HepG2 (cell line): Measurements from ENCODE around the gene RPL41. TPM values are rescaled to one million over a fixed set of nuclear protein-coding genes. Genes with fewer than 3 reads are reported as not detected.

Experiments
- AHR ChIP-seq: IDR thresholded peaks from 2 replicates; pipeline ENCODE4 v1.6.1; 2018; ENCODE audit warnings: missing genetic modification reagents, missing compliant biosample characterization
- BHLHE40 ChIP-seq: IDR thresholded peaks from 2 replicates; pipeline ENCODE4 v1.6.1; 2011; ENCODE audit warnings: low read length, improper control_type of control experiment
- CBX2 ChIP-seq, 2 experiments: fragments of 200-600 bp in 1 of 2; sonication (generic); formaldehyde crosslinking in 1 of 2; IDR thresholded peaks; 2 replicates each; pipeline versions ENCODE4 v1.7.0 to v1.8.1; 2018 to 2022; ENCODE audit warnings: low read depth in 2 of 2, low read length in 1 of 2, mild to moderate bottlenecking in 1 of 2, missing genetic modification reagents in 1 of 2
- LCORL ChIP-seq, 2 experiments: fragments of 450-650 bp in 1 of 2; sonication (generic) in 1 of 2; formaldehyde crosslinking in 1 of 2; IDR thresholded peaks; 2 replicates each; pipeline versions ENCODE4 v1.5.0 to v1.6.1; 2017 to 2020; ENCODE audit warnings: antibody characterized with exemption in 1 of 2, missing genetic modification reagents in 1 of 2
- MAFF ChIP-seq: IDR thresholded peaks from 2 replicates; pipeline ENCODE4 v1.6.1; 2011; ENCODE audit warnings: low read depth, low read length, improper control_type of control experiment
- SAFB2 ChIP-seq: sonication (generic); formaldehyde crosslinking; IDR thresholded peaks from 2 replicates; pipeline ENCODE4 v1.5.1; 2020; ENCODE audit warnings: missing genetic modification reagents, low read depth, mild to moderate bottlenecking, borderline replicate concordance
- TRIM24 ChIP-seq: sonication (generic); formaldehyde crosslinking; IDR thresholded peaks from 2 replicates; pipeline ENCODE4 v1.8.0; 2022; ENCODE audit warnings: mild to moderate bottlenecking, missing genetic modification reagents
- ZMYM3 ChIP-seq: sonication (generic); formaldehyde crosslinking; IDR thresholded peaks from 2 replicates; pipeline ENCODE4 v1.5.1; 2020; ENCODE audit warnings: mild to moderate bottlenecking, missing genetic modification reagents
- ZNF251 ChIP-seq: sonication (generic); formaldehyde crosslinking; IDR thresholded peaks from 2 replicates; pipeline ENCODE4 v1.9.0; 2021; ENCODE audit warnings: mild to moderate bottlenecking, missing genetic modification reagents
- ZNF326 ChIP-seq: sonication (generic); formaldehyde crosslinking; IDR thresholded peaks from 2 replicates; pipeline ENCODE4 v1.4.0; 2020; ENCODE audit warnings: missing genetic modification reagents, borderline replicate concordance
- ZNF331 ChIP-seq: sonication (generic); formaldehyde crosslinking; IDR thresholded peaks from 2 replicates; pipeline ENCODE4 v1.4.0; 2020; ENCODE audit warnings: missing genetic modification reagents
- ZNF446 ChIP-seq: sonication (generic); formaldehyde crosslinking; IDR thresholded peaks from 2 replicates; pipeline ENCODE4 v1.5.0; 2020; ENCODE audit warnings: mild to moderate bottlenecking, missing genetic modification reagents
- ZNF556 ChIP-seq: sonication (generic); formaldehyde crosslinking; IDR thresholded peaks from 2 replicates; pipeline ENCODE4 v1.4.0; 2020; ENCODE audit warnings: mild to moderate bottlenecking, missing genetic modification reagents, borderline replicate concordance
- ZNF841 ChIP-seq: sonication (generic); formaldehyde crosslinking; IDR thresholded peaks from 2 replicates; pipeline ENCODE4 v1.8.1; 2023; ENCODE audit warnings: missing genetic modification reagents, borderline replicate concordance
- polyA plus RNA-seq, 8 experiments: library from polyadenylated mRNA; depleted of rRNA in 3 of 8; stranded (reverse) in 7 of 8; unstranded in 1 of 8; fragments of >200 nt; fragmentation: Illumina TruSeq in 4 of 8; extraction: Trizol in 4 of 8; gene quantifications; 2 replicates each; pipeline versions ENCODE4 v1.2.1 to v1.2.3, GENCODE V29; 2011 to 2016; ENCODE audit warnings: low read depth in 4 of 8, missing spikeins in 1 of 8, mixed read lengths in 1 of 8; ENCODE audit not compliant: insufficient read depth in 1 of 8
- total RNA-seq, 5 experiments: library from RNA; depleted of rRNA; stranded (reverse); fragments of >200 nt; fragmentation: Illumina TruSeq; extraction: Trizol; gene quantifications; 2 replicates each; pipeline ENCODE4 v1.2.3, GENCODE V29; 2016; ENCODE audit warnings: low read depth in 1 of 5
- TF ChIP-seq, protein P1 (sequence below): sonication (generic); formaldehyde crosslinking; IDR thresholded peaks from 2 replicates; pipeline ENCODE4 v1.4.0; 2020; ENCODE audit warnings: missing genetic modification reagents
- TF ChIP-seq, protein P2 (sequence below): sonication (generic); formaldehyde crosslinking; IDR thresholded peaks from 2 replicates; pipeline ENCODE4 v1.5.0; 2020; ENCODE audit warnings: missing genetic modification reagents, mild to moderate bottlenecking, borderline replicate concordance
- TF ChIP-seq, protein P3 (sequence below): sonication (generic); formaldehyde crosslinking; IDR thresholded peaks from 2 replicates; pipeline ENCODE4 v1.4.0; 2020; ENCODE audit warnings: missing genetic modification reagents; ENCODE audit errors: not compliant biosample characterization
- TF ChIP-seq, protein P4 (sequence below): sonication (generic); formaldehyde crosslinking; IDR thresholded peaks from 2 replicates; pipeline ENCODE4 v1.4.0; 2020; ENCODE audit warnings: missing genetic modification reagents, borderline replicate concordance
- TF ChIP-seq, protein P5 (sequence below): sonication (generic); formaldehyde crosslinking; conservative IDR thresholded peaks from 2 replicates; pipeline ENCODE4 v1.4.0; 2020; ENCODE audit warnings: missing genetic modification reagents
- TF ChIP-seq, protein P6 (sequence below): sonication (generic); formaldehyde crosslinking; IDR thresholded peaks from 2 replicates; pipeline ENCODE4 v1.4.0; 2020; ENCODE audit warnings: missing genetic modification reagents

RPL41 gene
- total and polyA plus RNA-seq, 2 of the 13 experiments (the other 11 are each of a cell fraction or from before 2014, with no cell fraction given) = 4,012 to 7,670 TPM

DNA sequence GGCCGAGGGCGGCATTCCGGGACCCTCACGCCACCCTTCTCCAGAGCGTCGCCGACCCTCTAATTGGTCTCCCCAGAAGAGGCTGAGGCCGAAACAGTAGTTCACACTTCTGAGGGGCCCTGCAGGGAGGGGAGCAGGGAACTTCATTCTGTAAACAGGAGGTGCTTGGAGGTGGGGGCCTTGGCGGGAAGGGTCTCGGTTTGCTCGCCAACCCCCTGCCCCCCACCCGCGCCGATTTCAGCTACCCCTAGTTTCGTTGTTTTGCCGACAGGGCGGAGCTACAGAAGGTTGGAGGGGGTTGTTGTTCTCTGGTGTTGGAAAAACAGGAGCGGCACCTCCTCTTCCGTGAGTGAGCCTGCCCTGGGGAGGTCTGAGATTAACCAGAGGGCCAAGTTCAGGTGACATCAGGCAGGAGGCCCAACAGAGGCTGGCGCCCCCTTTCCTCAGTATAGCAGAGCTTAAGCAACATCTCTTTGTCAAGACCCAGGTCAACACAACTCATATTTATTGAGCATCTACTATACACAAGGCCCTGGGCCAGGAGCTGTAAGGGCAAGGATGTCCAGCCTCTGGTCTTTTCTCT is 35.8 kb upstream of the RPL41 start (continued):
- TF ChIP-seq CBX2 (IDR thresholded peaks at IDR 0.05; ENCODE audit: low read depth, low read length) = no peak
- TF ChIP-seq CBX2 (CRISPR knock-in tag; IDR thresholded peaks at IDR 0.05; ENCODE audit: low read depth) = no peak; the same call in 1 of the 2 replicates
- TF ChIP-seq SAFB2 = no peak
- peak; percentile 39; the same call in 1 of the 2 replicates for TF ChIP-seq ZNF556
- TF ChIP-seq, protein P1, sequence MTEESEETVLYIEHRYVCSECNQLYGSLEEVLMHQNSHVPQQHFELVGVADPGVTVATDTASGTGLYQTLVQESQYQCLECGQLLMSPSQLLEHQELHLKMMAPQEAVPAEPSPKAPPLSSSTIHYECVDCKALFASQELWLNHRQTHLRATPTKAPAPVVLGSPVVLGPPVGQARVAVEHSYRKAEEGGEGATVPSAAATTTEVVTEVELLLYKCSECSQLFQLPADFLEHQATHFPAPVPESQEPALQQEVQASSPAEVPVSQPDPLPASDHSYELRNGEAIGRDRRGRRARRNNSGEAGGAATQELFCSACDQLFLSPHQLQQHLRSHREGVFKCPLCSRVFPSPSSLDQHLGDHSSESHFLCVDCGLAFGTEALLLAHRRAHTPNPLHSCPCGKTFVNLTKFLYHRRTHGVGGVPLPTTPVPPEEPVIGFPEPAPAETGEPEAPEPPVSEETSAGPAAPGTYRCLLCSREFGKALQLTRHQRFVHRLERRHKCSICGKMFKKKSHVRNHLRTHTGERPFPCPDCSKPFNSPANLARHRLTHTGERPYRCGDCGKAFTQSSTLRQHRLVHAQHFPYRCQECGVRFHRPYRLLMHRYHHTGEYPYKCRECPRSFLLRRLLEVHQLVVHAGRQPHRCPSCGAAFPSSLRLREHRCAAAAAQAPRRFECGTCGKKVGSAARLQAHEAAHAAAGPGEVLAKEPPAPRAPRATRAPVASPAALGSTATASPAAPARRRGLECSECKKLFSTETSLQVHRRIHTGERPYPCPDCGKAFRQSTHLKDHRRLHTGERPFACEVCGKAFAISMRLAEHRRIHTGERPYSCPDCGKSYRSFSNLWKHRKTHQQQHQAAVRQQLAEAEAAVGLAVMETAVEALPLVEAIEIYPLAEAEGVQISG (CRISPR knock-in tag) = peak; percentile 68
- no peak for TF ChIP-seq ZNF251
- TF ChIP-seq, protein P2, sequence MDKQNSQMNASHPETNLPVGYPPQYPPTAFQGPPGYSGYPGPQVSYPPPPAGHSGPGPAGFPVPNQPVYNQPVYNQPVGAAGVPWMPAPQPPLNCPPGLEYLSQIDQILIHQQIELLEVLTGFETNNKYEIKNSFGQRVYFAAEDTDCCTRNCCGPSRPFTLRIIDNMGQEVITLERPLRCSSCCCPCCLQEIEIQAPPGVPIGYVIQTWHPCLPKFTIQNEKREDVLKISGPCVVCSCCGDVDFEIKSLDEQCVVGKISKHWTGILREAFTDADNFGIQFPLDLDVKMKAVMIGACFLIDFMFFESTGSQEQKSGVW (CRISPR knock-in tag) = no peak
- TF ChIP-seq AHR (CRISPR knock-in tag) = no peak
- no peak for TF ChIP-seq LCORL (IDR thresholded peaks at IDR 0.05)
- TF ChIP-seq LCORL (CRISPR knock-in tag; IDR thresholded peaks at IDR 0.05) = peak; percentile 15
- no peak for TF ChIP-seq ZNF326 (CRISPR knock-in tag)
- no peak for TF ChIP-seq ZNF446 (CRISPR knock-in tag)
- TF ChIP-seq, protein P3, sequence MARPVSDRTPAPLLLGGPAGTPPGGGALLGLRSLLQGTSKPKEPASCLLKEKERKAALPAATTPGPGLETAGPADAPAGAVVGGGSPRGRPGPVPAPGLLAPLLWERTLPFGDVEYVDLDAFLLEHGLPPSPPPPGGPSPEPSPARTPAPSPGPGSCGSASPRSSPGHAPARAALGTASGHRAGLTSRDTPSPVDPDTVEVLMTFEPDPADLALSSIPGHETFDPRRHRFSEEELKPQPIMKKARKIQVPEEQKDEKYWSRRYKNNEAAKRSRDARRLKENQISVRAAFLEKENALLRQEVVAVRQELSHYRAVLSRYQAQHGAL (CRISPR knock-in tag) = no peak
- peak; percentile 55 for TF ChIP-seq ZNF331 (CRISPR knock-in tag)
- TF ChIP-seq BHLHE40 = no peak
- TF ChIP-seq, protein P4, sequence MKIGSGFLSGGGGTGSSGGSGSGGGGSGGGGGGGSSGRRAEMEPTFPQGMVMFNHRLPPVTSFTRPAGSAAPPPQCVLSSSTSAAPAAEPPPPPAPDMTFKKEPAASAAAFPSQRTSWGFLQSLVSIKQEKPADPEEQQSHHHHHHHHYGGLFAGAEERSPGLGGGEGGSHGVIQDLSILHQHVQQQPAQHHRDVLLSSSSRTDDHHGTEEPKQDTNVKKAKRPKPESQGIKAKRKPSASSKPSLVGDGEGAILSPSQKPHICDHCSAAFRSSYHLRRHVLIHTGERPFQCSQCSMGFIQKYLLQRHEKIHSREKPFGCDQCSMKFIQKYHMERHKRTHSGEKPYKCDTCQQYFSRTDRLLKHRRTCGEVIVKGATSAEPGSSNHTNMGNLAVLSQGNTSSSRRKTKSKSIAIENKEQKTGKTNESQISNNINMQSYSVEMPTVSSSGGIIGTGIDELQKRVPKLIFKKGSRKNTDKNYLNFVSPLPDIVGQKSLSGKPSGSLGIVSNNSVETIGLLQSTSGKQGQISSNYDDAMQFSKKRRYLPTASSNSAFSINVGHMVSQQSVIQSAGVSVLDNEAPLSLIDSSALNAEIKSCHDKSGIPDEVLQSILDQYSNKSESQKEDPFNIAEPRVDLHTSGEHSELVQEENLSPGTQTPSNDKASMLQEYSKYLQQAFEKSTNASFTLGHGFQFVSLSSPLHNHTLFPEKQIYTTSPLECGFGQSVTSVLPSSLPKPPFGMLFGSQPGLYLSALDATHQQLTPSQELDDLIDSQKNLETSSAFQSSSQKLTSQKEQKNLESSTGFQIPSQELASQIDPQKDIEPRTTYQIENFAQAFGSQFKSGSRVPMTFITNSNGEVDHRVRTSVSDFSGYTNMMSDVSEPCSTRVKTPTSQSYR (CRISPR knock-in tag) = peak; percentile 66; the same call in 1 of the 2 replicates
- TF ChIP-seq, protein P5, sequence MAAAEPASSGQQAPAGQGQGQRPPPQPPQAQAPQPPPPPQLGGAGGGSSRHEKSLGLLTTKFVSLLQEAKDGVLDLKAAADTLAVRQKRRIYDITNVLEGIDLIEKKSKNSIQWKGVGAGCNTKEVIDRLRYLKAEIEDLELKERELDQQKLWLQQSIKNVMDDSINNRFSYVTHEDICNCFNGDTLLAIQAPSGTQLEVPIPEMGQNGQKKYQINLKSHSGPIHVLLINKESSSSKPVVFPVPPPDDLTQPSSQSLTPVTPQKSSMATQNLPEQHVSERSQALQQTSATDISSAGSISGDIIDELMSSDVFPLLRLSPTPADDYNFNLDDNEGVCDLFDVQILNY = no peak
- TF ChIP-seq, protein P6, sequence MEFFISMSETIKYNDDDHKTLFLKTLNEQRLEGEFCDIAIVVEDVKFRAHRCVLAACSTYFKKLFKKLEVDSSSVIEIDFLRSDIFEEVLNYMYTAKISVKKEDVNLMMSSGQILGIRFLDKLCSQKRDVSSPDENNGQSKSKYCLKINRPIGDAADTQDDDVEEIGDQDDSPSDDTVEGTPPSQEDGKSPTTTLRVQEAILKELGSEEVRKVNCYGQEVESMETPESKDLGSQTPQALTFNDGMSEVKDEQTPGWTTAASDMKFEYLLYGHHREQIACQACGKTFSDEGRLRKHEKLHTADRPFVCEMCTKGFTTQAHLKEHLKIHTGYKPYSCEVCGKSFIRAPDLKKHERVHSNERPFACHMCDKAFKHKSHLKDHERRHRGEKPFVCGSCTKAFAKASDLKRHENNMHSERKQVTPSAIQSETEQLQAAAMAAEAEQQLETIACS = no peak
- TF ChIP-seq TRIM24 (CRISPR knock-in tag) = no peak
- TF ChIP-seq ZMYM3 (CRISPR knock-in tag) = peak; percentile 95
- TF ChIP-seq MAFF = no peak
- no peak for TF ChIP-seq ZNF841 (CRISPR knock-in tag)
